T-helper 9 cell (primary cell): ENCODE data around the gene ATG7.
"Not testable (repeated sequence)": the region's sequence is repeated elsewhere in the genome, so short reads cannot be mapped to it uniquely, and the experiment has no call there.

ENCODE experiments used
- DNase-seq: peaks from one replicate; pipeline ENCODE4 v3.0.0-alpha.2; 2020

The ATG7 gene

GRCh38 chr3:11514191-11514821, 242.1 kb downstream of the ATG7 start:
- DNase-seq: no peak

DNA sequence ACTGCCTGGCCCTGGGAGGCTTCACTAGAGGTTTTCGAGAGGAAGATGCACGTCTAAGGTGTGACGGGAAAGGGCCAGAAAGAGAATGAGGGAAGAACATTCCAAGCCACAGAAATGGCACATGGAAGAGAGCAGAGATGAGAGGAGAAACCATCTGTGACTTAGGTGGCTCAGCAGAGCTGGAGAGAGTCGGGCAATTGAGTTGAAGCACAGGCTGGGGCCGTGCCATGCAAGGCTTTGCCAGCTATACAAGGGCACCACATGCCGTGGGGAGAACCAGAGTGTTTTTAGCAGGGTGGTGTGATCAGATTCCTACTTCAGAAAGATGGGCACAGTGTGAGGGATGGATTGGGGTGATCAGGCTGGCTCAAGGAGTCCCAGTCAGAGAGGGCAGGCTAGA, 245.4 kb downstream of the ATG7 start:
- no peak for DNase-seq

DNA sequence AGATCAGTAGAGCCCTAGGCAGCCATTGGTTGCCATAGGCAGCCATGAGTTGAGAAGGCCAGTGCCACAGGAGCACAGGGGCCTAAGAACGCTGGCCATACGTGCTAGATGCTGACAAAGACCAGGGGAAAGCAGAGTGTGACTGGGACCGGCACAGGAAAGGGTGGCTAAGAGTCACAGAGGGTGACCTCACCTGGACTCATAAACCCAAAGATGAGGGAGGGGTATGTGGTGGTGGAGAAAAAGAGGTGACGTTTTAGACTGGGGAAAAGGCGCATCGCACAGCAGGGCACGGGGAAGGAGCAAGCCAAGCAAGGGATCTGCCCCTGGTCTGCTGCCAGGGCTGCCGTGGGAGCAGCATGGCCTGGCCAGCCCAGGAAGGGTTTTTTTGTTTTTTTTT, 249.0 kb downstream of the ATG7 start:
- no peak for DNase-seq

- DNase-seq: no peak
Measured at GRCh38 chr3:11522398-11522715, 250.2 kb downstream of the ATG7 start.

GRCh38 chr3:11522953-11523571, 250.9 kb downstream of the ATG7 start:
- DNase-seq: no peak

DNA sequence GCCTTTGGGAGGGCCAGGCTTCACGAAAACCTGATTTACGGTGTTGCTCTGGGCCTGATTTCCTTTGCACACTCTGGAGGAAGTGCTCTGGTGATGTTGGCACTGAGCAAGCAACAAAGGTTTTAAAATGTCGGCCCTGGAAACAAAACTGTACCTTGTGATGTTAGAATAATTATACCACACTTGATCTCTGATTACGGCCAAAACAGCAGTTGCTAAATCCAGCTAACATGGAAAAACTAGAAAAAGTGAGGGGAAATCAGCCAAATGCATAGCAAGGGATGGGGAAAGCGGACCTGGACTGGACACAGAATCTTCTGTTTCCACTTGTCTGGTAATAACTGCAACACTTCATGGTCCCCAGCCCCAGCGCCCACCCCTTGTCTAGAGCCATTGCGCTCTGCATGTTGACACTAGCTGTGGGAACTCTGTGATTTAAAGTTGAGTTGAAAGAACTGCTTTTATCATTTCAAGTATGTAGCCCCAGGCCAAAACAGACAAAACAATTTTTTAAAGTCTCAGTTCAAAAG, 251.4 kb downstream of the ATG7 start:
- no peak for DNase-seq

- DNase-seq: not testable (repeated sequence)
Measured at GRCh38 chr3:11526121-11526520, 253.9 kb downstream of the ATG7 start.

- DNase-seq: no peak
Measured at GRCh38 chr3:11529281-11529680, 257.1 kb downstream of the ATG7 start.

GRCh38 chr3:11530153-11530721, 258.0 kb downstream of the ATG7 start:
- no peak for DNase-seq

DNA sequence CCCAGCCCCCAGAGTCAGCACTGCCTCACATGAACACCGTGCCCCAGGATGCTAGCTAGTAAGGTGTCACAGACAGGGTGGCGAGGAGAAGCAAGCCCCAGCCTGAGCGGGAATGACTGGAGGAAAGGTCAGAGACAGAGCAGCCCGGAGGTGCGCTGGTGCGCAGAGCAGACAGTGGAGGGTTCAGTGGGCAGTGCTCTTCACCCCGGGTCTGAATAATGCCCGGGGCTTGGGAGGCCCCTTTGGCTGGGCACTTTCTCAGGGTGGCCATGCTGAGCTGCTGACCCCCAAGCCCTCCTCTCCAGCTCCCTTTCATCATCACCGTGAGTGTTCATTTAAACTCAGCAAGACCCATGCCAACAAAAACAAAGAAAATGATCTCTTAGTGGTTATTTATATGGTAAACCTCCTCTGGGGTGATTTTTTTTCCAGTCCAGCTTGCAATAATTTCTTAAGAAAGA, 260.8 kb downstream of the ATG7 start:
- DNase-seq: no peak

DNA sequence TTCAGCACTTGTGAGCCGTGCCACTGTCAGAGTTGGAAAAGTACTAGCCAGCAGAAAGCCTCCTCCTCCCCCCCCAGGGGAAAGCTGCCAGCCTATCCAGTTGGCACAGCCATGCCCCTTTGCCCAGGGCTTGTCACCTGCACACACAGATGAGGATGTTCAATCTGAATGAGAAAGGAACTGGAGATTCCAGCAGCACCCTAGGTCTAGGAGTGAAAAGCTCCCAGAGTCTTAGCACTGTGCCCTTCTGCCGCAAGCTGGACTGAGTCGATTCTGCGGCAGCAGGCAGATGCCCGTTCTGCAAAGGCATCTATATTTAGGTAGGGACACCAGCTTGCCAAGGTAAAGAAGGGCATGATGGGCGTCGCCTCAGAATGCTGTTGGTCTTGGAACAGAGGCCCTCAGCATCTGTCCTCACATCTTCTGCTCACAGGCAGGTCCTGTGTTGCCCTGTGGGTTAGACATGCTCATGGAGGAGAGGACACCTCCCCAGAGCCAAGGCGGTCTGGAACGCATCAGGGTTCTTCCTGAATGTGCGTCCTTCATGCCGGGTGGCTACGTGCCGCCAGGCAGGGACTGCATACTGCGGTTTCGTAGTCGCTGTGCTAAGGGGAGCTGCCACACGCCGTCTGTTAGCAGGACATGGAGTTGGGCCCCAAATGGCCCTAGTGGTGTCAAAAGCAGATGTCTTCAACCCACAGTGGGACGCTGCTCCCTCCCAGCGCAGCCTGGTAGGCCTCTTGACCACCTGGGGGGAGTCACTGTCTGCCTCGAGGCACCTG, 262.0 kb downstream of the ATG7 start:
- no peak for DNase-seq

DNA sequence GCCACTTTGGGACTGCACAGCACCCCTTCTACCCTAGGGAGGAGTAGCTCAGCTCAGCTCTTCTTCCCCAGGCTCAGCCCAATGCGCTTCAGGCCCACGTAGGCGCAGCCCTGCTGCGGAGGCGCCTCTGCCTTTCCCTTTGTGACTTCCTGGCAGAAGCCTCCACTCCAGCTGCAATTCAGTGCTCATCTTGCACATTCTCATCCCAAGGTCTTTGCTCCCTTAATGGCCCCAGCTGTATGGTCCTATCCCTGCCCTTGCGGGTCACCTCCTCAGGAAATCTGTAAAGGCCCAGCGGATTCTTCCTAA, 262.6 kb downstream of the ATG7 start:
- no peak for DNase-seq

DNA sequence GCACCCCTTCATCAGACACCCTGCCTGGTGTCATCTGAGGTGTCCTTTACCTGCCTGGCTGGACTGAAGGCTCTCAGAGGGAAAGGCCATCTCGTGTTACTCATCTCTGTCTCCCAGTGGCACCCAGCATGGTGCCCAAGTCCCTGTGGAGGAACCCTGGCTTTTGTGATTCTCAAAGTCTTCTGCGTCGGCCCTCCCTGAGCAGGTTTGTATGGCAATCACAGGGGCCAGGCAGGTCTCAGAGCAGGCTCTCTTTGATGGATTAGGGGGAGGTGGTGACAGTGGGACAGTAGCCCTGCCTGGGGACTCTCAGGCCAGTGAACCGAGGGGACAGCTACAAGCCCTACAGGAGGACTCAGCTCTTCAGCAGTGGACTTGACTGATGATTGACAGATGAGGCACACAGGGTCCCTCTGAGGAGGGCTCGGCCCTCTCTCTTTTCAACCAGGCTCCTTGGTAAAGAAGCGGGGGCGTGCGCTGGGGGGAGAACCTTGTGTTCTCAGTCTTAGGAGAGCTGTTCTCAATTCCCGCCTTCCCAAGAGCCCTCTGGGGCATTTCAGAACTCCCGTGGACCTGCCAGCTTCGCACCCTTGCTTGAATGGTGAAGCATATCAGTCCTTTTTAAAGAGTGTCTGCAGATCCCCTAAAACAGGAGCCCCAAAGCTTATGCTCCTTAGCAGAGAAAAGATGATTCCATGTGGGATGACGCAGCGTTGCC, 263.2 kb downstream of the ATG7 start:
- no peak for DNase-seq

GRCh38 chr3:11536132-11536935, 264.1 kb downstream of the ATG7 start:
- DNase-seq: no peak

DNA sequence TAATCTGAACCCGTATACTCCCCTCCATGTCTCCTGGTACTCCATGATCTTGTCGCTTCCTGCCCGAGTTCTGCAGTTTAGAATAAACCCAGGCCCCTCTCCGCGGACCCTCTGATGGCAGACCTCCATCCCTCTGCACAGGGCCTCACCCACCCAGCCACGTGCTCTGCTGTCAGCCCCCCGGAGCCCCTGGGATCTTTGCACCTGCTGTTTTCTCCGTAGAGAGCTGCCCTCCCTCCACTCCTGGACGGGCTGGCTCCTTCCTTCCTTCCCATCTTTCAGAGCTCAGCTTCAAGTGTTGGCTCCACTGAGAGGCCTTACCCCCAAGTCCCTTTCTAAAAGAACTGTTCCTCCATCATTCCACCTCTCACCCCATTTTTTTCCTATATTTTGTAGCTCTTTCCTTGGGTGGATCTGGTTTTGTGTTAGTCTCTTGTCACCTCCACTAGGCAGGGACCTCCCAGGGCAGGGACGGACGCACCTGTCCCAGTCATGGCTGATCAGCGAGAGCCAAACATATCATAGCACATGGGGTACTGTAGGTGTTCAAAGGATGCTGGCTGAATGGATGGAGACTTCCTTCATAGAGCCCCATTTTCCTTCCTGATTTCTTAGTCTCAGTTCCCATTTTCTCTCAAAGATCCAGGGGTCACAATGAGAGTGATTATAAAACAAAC, 264.9 kb downstream of the ATG7 start:
- no peak for DNase-seq

DNA sequence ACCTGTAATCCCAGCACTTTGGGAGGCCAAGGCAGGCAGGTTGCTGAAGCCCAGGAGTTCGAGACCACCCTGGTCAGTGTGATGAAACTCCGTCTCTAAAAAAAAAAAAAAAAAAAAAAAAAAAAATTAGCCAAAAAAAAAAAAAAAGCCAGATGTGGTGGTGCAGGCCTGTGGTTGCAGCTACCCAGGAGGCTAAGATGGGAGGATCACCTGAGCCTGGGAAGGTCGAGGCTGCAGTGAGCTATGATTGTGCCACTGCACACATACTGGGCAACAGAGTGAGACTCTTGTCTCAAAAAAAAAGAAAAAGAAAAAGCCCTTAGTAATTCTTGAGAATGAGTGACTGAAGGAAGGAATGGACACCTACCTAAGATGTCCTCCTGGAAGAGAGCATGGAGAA, 266.4 kb downstream of the ATG7 start:
- DNase-seq: no peak

DNA sequence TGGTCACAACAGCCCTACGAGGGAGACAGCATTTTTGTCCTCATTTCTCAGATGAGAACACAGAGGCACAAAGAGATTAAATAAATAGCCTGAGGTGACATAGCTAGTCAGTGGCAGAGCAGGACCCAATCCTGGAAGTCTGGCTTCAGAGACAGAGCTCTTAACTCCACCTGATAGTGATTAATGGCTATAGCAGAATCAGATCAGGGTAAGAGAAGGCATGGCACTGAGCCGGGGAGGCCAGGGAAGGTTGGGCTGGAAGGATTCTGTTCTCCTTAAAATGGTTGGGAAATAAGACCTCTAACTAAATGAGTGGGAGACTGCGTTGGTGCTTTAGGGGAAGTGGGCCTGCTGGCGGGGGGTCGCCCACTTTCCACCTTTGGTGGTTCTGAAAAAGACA, 267.0 kb downstream of the ATG7 start:
- DNase-seq: no peak

DNA sequence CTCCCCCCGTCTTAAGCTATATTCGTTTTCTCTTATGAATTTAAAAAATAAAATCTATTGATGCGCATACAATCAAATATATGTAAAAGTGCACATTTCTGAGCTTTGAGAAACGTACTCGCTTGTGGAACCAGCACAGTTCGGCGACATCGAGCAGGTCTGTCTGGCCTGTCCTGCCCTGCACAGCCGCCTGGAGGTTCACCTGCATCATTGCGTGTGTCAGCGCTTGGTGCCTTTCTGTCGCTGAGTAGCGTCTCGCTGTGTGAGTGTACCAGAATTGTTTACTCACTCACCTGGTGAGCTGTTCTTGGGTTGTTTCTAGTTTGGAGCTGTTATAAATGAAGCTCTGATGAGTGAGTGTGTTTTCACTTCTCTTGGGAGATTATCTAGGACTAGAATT, 267.5 kb downstream of the ATG7 start:
- DNase-seq: no peak

- no peak for DNase-seq
Measured at GRCh38 chr3:11541321-11542303, 269.4 kb downstream of the ATG7 start.

- no peak for DNase-seq
Measured at GRCh38 chr3:11542551-11542950, 270.4 kb downstream of the ATG7 start.
